ENCODE data around the gene MYCL.

MYCL gene

GRCh38 chr1:39852214-39852791, 49.4 kb downstream of the MYCL start:
- no peak for DNase-seq (ENCODE audit: low read depth)

- no peak for DNase-seq (ENCODE audit: low read depth)
These were observed 51.0 kb downstream of the MYCL start for GRCh38 chr1:39850606-39851216.

- no peak for DNase-seq (ENCODE audit: low read depth)
These were observed 52.5 kb downstream of the MYCL start for GRCh38 chr1:39849203-39849602.

- DNase-seq (ENCODE audit: low read depth): no peak
These were observed 53.8 kb downstream of the MYCL start for GRCh38 chr1:39847940-39848339.

- DNase-seq (ENCODE audit: low read depth): no peak
These were observed 54.9 kb downstream of the MYCL start for GRCh38 chr1:39846796-39847195.

GRCh38 chr1:39845569-39846566, 55.8 kb downstream of the MYCL start:
- peak; percentile 65 for DNase-seq (ENCODE audit: low read depth)
